Activated T-cell treated with anti-CD3 and anti-CD28 coated beads for 4 hours (primary cell): ENCODE data around the gene CD2.

ENCODE experiments used
- DNase-seq: peaks from one replicate; pipeline ENCODE4 v3.0.0-alpha.2; 2020

Gene CD2, protein sequence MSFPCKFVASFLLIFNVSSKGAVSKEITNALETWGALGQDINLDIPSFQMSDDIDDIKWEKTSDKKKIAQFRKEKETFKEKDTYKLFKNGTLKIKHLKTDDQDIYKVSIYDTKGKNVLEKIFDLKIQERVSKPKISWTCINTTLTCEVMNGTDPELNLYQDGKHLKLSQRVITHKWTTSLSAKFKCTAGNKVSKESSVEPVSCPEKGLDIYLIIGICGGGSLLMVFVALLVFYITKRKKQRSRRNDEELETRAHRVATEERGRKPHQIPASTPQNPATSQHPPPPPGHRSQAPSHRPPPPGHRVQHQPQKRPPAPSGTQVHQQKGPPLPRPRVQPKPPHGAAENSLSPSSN

GRCh38 chr1:116754198-116754977 is at the start of gene CD2:
TSS of gene CD2 (plus strand) at chr1:116754430. CDS start at chr1:116754493, 63 bp downstream.
- DNase-seq = no peak

DNA sequence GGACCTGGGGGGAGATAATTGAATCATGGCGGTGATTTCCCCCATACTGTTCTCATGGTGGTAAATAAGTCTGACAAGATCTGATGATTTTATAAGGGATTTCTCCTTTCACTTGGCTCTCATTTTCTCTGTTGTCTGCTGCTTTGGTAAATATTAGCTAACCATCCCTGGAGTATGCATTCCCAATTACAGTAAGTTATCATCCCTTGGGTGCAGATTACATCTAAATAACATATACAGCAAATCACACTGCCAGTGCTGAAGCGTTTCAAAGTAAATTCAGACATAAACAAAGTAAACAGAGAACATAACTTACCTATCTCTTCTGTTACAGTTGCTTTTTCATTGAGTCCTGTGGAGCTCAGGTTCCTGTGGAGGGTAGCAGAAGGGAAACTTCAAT is 48.1 kb upstream of the CD2 start:
- no peak for DNase-seq

GRCh38 chr1:116706841-116707240 is 47.4 kb upstream of the CD2 start:
- no peak for DNase-seq

DNA sequence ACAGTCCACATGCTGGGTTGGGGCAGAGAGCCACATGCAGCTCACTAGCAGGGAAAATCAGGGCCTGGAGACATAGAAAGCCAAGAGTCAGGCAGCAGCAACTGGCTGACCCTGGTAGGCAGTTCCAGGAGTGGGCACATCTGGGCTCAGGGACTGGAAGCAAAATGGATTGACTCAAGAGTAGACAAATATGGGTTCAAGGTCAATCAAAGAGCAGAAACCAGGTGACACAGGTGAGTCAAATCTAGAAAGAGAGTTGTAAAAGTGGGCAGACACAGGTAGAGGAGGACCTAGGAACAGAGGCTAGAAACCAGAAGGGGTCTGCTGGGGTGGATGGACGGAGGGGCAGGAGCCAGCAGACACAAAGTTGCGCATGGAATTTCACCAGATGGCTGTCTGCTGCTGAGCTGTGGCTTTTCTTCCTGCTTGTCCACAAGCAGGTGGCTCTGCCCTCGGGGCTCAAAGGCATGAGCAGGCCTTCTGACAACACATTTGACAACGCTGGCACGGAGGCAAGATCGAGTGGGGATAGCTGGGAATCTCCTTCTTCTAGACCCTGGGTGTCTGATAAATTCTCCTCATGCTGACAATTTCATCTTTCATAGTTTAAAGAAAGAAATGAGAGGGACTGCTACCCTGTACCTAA is 45.9 kb upstream of the CD2 start:
- no peak for DNase-seq

DNA sequence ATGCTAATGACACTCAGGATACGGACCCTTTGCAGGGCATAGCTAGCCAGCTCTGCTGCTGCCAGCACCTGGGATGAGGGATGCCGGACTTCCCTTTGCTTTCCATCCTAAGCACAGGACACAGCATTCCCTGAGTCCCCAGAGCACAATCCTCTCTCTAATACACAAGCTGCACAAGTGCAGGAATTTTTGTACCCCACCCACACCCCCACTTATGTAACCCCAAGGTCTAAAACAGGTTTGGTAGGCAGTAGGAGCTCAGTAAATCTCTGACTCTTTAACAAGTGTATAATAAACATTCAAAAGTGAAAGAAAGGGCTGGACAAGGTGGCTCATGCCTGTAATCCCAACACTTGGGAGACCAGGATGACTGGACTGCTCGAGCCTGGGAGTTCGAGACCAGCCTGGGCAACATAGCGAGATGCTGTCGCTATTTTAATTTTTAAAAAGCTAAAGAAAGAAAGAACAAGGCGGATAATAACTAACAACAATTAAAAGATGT is 44.5 kb upstream of the CD2 start:
- DNase-seq = no peak

DNA sequence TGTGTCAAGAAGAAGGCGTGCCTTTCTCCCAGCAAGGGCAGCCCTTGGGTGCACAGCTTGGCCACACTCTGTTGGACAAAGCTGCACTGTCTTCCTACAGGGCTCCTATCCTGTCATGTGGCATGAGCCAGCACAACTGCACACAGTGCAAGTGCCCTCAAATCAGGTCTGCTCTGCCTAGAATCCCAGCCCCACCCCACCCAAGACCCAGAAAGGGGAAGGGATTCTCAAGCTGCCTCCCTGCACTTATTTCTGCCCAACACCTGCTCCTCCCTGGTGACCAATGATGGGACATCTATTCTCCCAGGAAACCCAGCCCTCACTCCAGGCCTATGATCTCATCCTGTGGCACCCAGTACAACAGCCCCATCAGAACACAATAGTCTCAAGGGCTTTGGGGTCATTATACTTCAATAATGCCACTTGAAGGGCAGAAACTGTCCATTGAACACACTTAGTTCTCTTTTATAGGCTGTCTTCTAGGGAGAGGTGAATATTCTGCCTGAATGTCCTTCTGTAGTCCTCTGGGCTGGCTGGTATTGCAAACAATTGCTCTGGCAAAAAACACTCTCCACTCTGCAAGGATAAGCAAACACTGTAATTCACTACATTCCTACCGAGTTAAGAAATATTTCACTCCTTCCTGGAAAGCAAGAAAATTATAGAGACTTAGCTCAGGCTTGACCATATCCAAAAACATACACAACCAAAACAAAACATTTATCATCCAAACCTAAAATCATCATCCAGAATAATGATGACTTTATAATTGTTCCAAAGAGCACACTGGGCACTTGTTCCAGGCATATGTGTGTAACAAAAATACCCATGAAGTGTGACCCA is 43.6 kb upstream of the CD2 start:
- DNase-seq = no peak

GRCh38 chr1:116711263-116711840 is 42.9 kb upstream of the CD2 start:
- peak; percentile 8 for DNase-seq

DNA sequence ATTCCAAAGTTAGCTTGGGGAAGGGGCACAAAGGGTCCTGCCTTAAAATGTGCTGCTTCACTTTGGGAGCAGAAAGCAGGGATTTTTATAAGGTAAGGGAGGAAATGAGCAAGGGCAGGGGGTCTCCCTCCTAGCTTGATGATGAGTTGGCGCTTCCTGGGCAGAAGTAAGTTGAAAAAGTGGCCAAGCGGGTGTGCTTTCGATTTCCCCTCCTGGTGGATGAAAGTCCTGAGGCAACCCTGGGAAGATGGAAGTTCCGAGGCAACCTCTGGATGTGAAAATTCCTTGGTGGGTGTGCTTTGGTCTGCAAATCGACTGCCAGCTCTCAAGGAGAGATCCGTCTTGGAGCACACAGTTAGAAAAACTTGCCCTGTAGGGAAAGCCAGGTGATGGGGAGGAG is 41.7 kb upstream of the CD2 start:
- no peak for DNase-seq

- no peak for DNase-seq
These were observed 40.8 kb upstream of the CD2 start for GRCh38 chr1:116713474-116713873.

DNA sequence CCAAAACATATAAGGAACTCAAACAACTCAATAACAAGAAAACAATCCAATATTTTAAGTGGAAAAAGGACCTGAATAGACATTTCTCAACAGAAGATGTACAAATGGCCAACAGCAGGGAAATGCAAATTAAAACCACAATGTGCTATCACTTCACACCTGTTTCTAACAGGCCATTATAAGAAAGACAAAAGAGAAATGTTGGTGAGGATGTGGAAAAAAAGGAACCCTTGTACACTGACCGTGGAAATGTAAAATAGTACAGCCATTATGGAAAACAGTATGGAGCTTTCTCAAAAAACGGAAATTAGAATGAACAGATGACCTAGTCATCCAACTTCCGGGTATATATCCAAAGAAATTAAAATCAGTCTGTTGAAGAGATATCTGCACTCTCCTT is 37.8 kb upstream of the CD2 start:
- no peak for DNase-seq

DNA sequence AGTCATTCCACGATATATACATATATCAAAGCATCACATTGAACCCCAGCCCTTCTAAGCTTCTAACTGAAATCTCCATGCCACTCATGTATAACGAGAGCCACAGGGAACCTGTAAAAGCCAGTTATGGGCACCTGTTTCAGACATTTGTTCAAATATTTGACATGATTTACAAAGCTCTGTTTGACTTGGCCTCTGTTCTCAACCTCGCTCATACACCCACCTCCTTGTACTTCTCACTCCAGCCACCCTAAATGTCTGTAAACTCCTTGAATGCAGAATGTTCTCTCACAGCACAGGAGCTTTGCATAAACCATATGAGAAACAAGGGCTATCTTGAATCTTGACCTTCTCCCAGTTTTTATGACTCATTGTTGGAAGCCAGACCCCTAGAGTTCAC is 36.9 kb upstream of the CD2 start:
- DNase-seq = no peak

DNA sequence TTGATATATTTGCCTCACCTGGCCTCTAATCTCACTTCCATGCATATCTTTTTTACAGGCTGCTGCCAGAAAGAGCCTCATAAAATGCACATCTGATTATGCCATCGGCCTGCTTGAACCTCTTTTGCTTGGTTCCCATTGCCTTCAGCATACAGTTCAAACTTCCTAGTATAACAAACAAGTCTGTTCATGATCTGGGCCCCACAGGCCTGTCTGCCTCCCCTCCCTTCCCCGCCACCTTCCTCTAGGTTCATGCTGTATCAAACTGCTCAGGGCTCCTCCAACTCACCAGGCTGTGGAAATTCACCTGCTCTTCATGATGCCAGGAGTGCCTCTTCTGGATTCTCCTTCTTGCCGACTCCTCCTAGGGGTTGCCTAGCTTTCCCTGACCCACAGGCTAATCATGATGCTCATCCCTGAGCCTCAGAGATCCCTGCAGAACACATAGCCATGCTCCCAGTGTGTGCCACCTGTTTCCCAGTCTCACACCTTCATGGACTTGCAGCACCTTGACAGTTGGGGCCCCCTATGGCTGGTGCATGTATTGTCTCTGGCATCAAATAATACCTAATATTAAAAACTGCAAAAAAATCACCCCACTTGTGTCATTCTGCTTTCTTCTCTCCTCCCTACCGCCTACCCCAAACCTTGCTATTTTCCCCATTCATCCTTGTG is 33.7 kb upstream of the CD2 start:
- no peak for DNase-seq

DNA sequence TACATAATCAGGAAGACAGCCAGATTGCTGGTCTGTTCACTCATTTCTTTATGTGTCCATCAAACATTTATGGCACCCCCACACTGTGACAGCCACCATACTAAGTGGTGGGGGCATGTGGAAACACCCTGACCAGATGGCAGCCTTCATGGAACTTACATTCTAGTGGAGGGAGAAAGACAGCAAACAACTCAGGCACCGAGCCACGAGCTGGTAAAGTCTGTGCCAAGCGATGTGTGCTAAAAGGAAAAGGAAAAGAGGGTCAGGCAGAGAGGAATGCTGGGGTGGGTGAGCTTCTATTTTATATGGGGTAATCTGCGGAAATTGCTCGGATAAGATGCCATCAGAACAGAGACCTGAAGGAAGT is 33.2 kb upstream of the CD2 start:
- no peak for DNase-seq

GRCh38 chr1:116721451-116722007 is 32.7 kb upstream of the CD2 start:
- no peak for DNase-seq

DNA sequence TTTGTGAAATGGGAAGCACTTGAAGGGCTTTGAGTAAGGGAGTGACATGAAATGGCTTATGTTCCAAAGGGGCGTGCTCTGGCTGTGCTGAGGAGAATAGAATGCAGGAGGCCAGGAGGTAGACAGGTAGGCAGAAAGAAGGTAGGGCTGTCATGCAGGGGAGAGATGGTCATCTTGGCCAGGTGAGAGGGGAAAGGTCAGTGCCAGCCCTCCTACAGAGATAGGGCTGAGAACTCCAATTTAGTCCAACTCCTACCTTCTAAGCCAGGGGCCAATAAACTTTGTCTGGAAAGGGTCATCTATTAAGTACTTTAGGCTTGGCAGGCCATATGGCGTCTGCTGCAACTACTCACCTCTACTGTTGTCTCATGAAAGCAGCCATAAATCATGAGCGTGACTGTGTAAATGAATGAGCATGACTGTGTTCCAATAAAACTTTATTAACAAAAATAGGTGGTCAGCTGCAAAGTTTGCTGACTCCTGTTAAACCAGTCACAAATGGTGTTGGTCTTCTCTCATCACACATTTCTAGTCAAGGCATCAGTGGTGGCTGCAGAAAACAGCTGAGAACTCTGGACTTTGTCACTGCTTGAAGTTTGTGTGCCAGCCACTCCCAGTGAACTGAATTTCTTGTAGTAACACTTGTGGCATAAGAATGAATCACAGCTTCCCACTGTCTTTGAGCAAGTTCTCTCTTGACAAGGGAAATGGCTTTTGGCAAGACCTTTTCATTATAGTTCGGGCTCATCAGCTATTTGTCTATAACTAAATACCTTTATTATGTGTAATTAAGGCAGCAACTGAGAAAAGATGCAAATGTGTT is 32.0 kb upstream of the CD2 start:
- DNase-seq = no peak

- DNase-seq = peak; percentile 78
These were observed 29.4 kb upstream of the CD2 start for GRCh38 chr1:116724765-116725375.

- no peak for DNase-seq
These were observed 28.4 kb upstream of the CD2 start for GRCh38 chr1:116725798-116726197.

DNA sequence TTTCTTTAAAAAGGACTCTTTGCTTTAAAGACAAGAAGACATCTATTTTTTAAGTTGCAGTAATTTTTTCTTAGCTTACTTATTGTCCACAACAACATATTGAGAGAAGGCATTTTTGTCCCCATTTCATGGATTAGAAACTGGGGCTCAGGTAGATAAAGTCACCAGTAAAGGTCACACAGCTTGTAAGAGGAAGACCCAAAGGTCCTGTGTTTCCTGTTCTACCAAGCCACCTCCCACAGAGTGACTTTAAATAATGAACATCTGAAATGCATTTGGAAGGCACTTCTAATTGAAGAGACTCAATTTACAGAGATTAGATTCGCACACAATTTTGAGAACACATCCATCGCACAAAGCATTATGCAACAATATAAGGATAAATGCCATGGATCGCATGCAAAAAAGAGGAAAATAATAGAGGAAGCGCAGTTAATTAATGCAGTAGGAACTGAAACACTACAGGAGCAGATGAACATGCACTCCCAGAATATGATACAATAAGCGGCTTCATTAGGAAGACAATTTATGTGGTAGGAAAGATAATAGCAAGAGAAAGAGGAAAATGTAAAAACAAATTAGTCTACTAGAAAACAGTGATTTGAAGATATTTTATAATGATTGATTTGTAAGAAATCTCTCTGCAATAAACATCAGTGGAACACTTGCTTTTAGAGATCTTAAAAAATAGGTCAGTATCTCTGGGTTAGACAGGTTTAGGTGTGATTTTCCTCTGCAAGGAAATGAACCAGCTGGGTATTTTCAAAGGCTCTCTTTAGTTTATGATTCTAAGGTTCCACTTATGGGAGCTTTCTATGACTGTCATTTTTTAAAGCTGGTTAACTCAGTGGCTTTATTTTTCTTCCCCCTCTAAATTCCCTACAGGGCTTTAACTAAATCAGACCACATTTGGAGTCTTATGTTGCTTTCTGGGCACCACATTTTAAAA is 27.1 kb upstream of the CD2 start:
- DNase-seq = no peak

GRCh38 chr1:116731439-116731838 is 22.8 kb upstream of the CD2 start:
- no peak for DNase-seq
